Stimulated activated CD4-positive, alpha-beta T cell treated with anti-CD3 and anti-CD28 coated beads, Interleukin-12 subunit alpha, Interleukin-12 subunit beta, amount 100 ng/mL, for 48 hours (primary cell): ENCODE measurements around the gene RASGRP2.

Experiments
- DNase-seq, 3 donors: peaks; one replicate each; pipeline ENCODE4 v3.0.0-alpha.2; 2020; ENCODE audit warnings: low read depth in 2 of 3, low spot score in 1 of 3

RASGRP2 gene

DNA sequence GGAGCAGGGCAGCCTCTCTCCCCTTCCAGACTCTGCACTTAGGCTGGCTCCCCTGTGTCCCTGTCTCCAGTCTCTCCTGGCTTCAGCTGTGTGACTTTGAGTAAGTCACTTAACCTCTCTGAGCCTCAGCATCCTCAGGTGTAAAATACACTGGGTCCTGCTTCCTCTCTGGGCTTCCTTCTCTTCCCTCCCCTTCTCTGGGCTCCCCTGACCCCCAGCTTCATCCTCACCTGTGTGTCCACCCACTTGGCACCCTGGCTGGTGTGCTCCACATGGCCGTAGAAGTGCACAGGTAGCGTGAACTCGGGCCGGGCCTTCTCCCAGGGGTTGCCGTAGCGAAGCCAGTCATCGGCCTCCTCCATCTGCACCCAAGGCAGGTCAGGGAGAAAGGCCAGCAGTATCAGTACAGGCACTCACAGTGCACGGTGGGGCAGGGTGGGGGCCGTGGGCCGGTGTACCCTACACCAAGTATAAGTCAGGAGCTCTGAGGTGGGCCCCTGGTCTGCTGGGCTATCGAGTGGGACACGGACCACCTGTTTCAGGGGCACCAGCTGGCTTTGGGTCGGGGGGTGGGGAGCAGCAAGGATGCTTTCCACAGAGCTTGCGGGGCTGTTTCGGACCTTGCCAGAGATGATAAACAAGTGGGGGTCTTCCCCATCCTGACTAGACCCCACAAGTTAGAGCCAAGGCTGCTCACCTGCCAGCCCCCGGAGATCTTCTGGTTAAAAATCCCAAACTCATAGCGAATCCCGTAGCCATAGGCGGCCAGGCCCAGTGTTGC, 13.8 kb upstream of the RASGRP2 start:
- DNase-seq = no peak

DNA sequence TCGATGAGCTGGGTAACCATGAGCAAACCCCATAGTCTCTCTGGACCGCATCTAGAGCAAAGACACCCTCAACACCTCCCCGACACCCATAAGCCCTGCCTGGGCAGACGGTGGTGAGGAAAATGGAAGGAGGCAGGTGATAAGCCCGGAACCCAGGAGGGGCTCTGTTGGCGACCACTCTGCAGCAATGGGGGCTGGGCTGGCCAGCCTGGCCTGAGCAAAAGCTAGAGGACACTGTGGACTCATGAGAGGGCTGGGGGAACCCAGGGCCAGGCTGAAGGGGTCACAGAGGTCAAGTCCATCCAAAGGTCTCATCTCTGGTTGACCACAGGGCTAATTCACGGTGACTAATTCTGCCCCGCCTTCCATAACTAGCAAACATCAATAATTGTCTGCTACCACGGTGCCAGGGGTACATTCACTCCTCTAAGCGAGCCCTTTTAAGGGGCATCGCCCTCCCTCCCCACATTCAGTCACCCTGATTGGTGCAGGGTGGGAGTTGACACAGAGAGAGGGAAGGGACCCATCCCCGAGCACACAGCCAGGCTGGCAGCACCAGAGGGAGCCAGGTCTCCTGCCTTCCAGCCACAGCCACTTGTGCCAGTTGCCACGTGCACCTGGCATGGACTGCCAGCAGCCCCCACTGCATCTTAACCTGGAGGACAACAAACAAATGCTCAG, 11.9 kb upstream of the RASGRP2 start:
- no peak for DNase-seq

DNA sequence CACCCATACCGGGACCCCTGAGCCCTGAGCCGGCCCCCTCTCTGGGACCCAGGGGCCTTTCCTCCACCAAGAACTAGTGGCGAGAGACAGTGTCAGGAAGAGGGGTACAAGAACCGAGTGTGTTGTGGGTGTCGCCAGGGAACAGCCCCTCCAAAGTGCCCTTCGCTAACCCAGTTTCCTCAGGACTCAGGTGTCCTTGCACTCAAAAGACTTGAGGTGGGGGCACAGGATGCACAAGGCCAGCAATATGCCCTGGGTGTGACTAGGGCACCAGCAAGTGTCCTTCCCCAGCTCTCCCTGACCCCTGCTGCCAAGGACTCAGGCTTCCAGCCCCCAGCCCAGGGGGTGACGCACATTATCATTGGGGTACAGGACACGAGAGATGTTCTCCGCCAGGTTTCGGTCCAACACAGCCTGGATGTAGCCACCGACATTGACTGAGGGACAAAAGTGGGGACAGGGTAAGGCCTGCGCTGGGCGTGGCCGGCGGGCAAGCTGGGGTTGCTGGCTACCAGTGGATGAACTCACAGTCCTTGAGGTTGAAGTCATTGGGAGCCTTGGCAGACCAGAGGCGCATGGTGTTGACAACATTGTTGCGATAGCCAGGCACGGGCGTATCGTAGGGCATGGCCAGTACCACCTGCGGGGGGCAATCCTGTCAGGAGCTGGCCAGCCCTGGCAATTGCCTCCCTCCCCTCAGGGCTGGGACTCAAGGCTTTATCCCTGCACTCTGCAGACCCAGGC, 11.1 kb upstream of the RASGRP2 start:
- DNase-seq = no peak

DNA sequence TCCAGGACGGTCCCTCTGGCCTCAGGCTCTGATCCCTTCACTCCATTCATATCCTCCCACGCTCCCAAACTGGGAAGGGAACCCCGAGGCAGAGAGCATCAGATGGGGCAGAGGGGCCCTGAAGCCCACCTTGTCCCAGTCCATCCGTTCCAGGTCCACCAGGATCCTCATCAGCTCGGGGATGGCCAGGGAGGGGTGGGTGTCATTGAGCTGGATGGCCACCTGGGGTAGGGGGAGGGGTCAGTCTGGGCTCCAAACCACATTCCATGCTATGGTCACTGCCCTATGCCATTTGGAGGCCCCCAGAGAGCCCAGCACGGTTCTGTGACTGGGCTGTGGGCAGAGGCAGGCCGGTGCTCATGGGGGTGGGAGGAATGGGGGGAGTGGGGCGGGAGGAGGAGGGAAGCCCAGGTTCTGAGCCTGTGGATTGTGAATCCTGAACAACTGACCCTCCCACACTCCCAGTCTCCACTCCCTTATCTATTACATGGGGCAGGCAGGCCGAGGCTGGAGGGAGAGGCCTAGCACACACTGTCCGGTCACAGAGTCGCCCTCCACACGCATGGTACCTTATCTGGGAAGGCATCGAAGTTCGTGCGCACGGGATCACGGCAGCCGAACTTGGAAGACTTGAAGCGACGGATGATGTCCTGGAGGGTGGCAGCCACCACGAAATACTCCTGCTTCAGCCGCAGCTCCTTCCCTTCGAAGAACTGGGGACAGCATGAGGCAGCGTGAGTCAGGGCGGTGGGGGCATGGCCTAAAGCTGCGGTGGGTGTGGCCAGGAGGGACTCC, 10.4 kb upstream of the RASGRP2 start:
- no peak for DNase-seq

DNA sequence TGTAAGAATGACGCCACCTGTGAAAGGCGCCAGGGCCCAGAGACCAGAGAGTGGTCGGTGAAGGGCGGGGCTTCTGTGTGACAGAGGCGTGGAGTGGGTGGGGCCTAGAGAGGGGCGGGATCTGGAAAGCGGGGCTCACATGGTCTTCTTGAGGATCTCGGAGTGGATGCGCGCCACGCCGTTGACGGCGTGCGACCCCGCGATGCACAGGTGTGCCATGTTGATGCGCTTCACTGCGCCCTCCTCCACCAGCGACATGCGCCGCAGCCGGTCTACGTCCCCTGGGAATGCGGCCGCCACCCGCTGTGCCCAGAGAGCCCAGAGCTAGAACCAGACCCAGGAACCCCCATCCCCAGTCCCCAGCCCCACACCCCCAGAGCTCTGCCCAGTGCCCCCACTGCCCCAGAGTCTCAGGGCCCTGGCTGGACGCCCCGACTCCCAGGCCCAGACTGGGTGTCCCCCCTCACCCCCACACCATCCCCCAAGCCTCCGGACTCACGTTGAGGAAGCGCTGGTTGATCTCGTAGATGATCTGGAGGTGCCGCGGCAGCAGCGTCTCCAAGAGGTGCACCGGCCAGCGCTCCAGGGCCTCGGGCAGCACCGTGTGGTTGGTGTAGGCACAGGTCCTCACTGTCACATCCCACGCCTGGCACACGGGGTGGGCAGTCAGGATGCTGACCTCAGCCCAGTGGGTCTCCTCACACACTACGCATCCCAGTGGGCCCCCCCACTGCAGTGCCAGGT, 9.6 kb upstream of the RASGRP2 start:
- DNase-seq = no peak

DNA sequence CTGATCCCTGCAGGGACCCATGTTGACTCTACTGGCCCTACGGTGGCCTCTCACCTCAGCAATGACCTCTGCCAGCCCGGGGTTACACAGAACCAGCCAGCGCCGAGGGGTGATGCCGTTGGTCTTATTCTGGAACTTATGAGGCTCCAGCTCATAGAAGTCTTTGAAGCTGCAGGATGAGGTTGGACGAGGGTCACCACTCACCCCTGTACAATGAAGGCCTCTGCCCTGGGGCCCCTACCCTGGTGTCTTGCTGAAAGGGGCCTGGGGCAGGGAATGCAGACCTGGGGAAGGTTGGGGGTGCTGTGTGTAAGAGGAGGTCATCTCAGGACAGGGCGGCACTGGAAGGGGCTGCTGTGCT, 9.1 kb upstream of the RASGRP2 start:
- no peak for DNase-seq

DNA sequence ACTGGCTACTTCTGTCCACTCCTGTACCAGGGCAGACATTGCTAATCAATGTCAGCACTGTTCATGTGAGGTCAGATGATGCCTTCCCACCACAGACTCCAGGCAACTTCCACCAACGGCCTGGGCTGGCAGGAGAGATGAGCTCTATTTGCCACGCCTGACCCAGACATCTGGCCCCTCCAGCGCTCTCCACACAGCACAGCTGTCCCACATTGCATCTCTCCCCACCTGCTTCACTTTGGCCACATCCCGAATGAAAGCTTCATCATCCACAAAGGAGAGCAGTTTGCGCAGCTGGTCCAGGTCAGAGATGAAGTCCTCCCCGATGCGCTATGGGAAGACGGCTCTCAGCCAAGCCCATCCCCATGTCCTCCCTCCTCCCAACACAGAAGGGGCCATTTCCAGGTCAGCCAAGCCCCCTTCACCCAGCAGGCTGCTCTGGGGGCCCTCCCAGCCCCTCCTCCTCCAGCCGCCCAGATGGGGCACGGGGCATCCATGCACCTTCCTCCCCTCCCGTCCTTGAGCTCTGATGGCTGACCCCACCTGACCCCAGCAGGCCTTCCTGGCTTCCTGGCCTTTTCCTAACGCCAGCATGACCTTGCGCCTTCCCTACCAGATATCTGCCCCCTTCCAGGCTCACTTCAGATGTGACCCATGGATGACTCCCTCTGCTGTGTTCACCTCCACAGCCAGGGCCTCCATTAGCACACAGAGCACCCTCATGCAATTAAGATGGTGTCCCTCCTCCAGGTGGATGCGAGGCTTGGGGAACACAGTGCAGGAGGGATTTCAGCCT, 8.4 kb upstream of the RASGRP2 start:
- no peak for DNase-seq

DNA sequence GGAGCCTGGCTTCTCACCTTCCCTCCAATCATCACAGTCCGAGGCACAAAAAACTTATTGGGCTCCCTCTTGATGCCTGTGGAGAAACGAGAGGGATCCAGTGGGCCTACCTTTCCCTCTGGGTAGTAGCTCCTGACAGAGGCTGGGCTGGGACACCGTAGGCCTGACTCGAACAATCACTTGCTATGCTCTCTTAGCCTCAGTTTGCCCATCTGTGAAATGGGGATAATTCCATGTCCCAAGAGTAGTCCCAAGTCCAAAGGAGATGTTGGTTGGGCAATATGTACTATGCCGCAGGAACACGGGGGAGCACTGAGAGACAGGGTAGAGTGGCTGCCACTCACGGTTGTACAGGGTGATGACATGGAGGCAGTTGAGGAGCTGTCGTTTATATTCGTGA, 7.6 kb upstream of the RASGRP2 start:
- DNase-seq = no peak

DNA sequence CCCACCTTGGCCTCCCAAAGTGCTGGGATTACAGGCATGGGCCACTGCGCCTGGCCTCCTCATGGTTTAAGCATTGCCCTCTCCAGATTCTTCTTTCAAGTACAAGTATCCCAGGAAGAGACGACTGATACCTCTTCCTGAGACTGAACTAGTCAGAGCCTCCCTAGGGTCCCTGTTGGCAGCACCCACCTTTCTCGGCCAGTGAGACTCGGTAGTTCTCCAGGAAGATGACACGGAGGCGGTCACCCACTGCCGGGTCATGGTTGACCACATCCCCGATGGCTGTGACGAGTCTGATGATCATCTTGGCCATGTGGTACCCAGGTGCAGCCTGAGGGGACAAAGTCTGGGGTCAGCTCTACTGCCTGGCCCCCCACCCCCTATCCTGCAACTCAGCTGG, 7.2 kb upstream of the RASGRP2 start:
- no peak for DNase-seq

DNA sequence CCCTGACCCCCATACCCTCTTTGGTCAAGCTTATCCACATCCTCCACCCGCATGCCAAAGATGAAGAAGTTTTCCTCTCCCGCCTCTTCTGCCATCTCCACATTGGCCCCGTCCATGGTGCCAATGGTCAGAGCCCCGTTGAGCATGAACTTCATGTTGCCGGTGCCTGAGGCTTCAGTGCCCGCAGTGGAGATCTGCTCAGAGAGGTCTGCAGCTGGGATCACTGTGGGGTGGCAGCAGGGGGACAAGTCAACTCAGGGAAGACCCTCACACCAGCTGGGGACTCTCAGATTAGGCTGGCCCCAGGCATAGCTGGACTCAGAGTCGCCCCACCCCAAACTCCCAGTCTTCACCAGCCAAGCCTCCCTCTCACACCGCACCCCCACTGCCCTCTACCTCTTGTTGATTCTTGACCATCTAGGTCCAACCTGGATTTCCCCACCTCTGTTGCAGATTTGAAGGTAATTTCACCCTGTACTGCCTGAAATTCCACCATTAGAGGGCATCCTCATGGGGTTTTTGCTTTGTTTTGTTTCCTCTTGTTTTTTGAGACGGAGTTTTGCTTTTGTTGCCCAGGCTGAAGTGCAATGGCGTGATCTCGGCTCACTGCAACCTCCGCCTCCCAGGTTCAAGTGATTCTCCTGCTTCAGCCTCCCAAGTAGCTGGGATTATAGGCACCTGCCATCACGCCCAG, 6.6 kb upstream of the RASGRP2 start:
- no peak for DNase-seq

DNA sequence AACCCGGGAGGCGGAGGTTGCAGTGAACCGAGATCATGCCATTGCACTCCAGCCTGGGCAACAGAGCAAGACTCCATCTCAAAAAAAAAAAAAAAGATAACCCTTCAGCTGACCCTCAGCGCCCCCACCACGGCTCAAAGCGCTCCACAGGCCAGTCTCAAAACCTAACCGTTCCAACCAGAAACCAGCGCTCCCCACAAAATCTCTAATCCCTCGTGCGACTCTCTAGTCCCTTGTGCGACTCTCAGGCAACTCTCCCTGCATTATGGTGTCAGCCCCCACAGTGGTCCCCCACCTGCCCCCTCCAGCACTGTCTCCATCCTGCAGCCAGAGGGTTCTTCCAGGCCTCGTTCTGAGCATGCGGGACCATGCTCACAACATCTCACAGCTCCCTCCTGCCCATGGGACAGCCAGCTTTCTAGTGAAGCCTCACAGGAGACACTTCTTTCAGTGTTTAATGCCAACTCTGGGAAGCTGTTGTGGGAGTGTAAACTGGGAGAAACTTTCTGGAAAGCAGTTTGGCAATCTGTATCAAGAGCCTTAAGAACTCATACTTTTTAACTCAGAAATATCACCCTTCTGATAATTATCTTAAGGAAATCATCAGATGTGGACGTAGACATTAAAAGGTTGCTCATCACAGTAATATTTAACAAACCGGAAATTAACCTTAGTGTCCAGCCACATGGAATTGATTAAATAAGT, 4.2 kb upstream of the RASGRP2 start:
- no peak for DNase-seq

DNA sequence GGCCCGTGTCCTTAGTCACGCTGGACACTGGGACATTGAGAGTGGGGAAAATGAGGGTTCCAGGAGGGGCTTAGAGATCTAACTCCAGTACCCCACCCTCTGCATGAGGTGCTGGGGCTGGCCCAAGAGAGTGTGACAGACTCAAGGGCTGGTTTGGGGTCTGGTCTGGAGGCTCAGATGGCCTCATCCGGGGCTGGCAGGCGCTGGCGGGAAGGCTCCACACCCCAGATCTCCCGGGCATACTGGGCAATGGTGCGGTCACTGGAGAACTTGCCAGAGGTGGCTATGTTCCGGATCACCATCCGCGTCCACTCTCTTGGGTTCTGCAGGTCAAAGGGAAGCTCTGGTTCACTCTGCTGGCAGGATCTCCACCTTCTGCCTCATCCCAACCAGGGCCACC, 2.5 kb upstream of the RASGRP2 start:
- no peak for DNase-seq

DNA sequence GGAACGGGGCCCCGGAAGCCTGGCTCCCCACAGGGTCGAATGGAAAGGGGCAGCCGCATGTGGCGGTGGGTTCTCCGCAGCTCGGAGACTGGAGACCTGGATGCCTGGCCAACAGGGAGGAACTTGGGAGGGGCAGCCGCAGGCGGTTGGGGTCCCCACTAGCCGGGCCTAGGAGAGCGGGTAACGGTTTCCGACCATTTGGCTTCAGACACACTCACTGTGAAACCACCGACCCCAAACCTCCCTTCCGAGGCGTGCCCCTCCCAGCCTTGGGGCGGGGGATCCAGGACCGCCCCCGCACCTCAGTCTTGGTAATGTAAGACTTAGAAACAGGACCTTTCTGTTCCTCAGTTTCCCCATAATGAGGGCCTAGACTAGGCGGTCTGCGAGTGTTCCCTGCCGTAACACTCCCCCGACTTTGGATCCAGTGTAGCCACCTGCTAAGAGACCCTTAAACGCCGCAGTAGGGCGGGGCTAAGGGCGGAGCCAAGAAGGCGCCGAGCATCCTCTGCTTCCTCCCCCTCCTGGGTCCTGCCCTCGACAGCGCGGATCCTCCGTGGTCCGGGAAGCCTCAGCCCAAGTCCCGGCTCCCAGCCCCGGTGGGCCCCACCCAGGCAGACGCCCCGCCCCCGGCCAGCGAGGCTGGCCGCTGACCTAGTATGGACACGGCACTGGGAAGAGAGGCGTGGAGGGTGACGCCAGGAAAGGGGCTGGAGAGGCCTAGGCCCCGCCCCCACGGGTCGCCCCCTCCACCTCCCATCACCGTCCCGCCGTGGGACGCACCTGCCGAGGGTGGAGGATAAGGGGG, 1.8 kb upstream of the RASGRP2 start:
- DNase-seq = no peak

DNA sequence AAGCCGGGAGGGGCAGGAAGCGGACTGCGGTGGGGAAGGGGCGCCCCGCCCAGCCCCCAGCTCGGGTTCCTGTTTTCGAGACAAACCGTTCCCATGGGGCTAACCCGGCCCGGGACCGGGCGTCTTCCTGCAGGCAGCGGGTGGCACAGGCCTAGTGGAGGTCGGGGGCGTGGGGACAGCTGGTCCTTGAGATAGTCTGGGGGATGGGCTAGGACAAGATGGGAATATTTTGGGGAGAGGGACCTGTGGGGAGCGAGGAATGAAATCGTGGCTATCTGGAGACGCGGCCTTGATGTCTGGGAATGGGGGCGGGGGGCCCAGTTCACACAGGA, 1.2 kb upstream of the RASGRP2 start:
- DNase-seq = no peak

DNA sequence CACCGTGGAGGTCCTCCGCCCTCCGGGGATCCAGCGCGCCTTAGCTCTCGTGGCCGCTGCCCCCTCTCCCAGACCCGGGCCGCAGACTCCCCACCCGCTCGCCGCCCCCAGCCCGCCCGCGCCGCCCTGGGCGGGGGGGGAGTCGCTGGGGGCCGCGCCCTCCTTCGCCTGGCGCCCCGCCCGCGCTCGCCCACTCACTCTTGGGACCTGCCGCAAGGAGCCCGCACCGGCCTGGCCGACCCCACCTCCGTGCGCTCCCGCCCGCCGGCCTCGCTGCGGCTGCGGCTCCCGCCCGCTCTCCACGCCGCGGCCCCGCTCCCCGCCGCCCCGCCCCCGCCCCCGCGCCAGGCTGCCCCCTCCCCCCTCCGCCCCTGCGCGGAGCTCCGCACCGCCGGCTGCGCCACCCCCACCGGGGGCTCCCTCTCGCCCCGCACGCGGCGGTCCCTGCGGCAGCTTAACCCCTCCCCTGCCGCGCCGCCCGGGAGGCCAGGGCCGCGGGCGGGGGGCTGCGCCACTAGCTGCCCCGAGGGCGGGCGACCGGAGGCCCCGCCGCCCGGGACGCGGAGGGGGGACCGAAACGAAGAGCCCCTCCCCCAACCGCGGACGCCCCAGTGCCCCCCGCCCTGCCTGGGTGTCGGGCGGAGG, 724 bp upstream of the RASGRP2 start:
- DNase-seq = no peak

DNA sequence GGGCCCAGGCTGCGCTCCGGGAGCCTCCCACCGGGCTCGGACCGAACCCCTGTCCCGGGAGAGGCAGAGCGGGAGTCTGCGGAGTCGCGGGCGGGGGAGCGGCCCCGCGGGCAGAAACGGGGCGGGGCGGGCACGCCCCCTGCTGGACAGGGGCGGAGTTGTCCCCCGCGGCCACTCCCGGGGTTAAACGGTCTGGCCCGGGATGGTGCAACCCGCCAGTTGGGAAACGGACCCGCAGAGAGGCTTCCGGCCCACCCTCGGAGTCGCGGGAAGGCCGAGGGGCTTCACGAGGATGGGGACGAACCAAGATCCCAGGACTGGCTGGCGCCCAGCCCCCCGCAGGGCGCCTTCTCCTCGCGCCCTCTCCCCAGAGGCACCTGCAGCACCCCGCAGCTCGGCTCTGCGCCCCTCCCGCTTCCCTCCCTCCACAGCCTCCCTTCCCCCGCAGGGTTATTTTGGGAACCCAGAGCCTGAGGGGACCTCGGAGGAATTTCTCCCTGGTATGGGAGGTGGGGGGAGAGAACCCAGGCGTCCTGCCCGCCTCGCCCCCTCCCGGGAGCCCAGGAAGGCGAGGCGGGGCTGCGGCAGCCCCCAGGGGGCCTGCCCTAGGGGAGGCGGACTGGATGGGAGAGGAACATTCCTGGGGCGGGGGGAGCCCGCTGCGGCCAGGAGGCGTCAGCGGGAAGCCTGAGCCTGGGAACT, 902 bp downstream of the RASGRP2 start:
- peak in 2 of 3 donors; percentile 68 to 74 for DNase-seq
